GM12801 (cell line): ENCODE data around the gene MYLK.

ENCODE experiments used
- TF ChIP-seq, protein P1 (sequence below): IDR thresholded peaks from one replicate; pipeline ENCODE4 v1.5.1; 2011; ENCODE audit warnings: control low read depth; ENCODE audit not compliant: insufficient read length; ENCODE audit errors: extremely low read depth

MYLK gene

DNA sequence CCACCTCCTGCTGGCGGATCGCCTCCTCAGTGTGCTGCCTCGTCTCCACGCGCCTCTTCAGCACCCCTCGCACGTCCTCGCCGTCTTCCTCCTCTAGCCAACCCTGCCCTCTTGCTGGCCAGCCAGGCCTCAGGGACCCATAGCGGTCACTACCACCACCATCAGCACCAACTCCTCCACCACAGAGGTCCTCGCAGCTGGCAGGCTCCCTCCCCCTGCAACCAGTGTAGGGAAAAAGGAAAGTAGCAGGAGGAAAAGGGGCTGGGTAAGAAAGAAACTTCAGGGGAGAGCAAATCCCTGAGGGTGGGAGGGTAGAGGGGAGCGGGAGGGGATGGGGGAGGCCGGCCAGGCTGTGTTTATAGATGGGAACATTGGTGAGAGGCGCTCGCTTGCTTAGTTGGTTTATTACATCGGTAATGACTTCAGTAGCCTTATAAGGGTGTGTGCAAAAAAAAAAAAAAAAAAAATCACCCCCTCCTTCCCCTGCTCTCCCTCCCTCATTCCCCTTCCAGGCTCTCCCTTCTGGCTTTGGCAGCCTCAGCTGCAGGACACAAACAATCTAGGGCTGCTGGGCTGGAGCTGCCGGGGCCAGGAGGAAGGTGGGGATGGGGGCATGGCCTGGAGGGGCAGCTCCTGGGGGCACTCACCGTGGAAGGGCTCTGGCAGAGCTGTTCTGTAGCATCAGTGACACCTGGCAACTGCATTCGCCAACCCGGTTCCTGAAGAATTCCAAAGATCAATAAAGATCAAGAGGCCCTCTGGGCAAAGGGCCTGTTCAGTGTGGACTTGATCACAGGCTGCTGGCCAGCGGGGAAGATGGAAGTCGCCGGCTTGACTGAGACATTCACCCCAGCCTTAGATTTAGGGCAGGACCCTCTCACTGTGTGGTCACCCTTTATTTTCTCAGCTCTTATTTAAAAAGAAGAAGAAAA lies 183.1 kb downstream of the MYLK start:
- TF ChIP-seq, protein P1, sequence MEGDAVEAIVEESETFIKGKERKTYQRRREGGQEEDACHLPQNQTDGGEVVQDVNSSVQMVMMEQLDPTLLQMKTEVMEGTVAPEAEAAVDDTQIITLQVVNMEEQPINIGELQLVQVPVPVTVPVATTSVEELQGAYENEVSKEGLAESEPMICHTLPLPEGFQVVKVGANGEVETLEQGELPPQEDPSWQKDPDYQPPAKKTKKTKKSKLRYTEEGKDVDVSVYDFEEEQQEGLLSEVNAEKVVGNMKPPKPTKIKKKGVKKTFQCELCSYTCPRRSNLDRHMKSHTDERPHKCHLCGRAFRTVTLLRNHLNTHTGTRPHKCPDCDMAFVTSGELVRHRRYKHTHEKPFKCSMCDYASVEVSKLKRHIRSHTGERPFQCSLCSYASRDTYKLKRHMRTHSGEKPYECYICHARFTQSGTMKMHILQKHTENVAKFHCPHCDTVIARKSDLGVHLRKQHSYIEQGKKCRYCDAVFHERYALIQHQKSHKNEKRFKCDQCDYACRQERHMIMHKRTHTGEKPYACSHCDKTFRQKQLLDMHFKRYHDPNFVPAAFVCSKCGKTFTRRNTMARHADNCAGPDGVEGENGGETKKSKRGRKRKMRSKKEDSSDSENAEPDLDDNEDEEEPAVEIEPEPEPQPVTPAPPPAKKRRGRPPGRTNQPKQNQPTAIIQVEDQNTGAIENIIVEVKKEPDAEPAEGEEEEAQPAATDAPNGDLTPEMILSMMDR = no peak

DNA sequence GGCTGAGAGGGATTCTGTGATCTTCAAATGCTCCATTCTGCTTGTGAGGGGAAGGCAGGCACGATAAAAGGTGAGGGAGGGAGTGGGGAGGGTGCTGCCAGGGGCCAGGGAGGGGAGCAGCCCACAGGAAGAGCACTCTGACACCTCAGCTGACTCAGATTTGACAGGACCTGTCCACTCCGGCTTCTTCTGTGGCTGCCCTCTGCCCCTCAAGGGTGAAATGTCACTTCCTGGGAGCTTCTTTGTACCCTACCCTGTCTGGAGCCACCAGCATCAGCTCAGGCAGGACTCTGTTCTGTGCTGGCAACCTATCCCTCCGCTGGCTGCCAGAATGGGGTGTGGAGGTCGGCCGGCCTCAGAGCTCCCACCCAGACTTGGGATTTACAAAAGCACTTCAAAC lies 185.3 kb downstream of the MYLK start:
- TF ChIP-seq, protein P1 = no peak

DNA sequence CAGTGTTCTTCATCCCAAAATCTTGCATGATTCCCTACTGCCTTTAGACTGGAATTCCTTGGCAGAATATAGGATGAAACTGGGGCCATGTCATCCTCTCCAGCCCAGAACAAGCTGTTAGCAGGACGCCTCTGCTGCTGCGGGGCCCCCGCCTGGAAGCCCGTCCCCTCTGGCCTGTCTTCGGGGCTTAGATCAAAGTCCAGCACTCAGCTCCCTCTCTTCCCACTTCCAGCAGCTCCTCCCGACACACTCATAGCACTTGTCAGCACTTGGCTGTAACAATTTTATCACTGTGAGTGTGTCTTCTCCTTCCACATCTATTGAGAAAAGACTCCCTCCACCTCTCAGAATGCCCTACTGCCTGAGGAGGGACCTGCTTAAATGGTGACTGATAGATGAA lies 187.3 kb downstream of the MYLK start:
- TF ChIP-seq, protein P1 = no peak

DNA sequence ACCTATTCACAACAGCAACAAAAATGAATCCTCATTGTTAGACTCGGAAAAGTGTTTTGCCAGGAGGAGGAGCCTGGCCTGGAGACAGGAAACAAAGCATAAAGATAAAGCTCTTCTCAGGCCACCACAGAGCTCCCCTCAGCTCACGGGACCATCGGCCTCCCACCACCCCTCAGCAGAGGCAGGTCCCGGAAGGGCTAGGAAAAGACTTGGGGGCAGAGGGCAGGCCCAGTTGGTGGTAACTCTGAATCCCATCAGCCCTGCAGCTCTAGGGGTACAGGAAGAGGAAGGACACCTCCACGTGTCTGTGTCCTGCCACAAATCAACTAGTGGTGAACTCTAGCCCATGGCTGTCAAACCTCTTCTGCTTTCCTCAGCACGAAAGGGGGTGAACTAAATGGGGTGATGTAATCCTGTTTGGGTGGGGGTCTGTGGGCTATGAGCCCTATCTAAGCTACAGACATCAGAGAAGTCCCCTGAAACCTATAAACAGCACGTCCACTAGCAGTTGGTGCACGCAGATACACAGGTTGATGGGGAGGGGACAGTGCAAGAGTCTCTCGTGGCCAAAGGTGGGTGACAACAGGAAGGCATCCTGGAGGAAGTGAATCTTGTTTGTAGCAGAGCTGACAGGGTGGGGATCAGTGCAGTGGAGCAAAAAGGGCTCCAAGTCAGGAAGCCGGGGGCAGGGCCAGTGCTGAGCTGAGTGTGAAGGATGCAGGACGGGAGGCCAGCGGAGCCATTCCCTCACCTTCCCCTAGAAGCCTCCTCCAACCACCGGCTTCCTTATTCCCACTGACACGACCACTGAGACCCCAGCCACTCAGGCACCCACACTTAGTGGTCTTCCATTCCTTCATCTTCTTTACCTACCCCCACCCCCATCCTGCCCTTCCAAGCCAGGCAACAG lies 188.1 kb downstream of the MYLK start:
- TF ChIP-seq, protein P1 = no peak

DNA sequence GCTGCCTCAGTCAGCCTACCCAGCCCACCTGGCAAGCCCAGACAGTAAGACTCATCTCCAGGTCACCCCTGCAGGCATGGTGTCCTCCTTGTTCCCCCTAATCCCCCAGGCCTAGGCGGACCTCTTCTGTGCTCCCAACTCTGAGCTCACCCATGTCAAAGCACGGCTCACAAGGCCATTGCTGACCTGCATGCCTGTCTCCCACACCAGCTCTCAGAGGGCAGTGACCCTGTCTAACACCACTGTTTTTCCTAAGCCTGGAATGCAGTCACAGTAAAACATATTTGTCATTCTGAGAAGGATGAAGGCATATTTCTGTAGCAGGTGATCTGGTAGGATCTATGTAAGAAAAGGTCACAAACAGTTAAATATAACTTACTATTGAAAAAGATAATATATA lies 189.0 kb downstream of the MYLK start:
- TF ChIP-seq, protein P1 = no peak

DNA sequence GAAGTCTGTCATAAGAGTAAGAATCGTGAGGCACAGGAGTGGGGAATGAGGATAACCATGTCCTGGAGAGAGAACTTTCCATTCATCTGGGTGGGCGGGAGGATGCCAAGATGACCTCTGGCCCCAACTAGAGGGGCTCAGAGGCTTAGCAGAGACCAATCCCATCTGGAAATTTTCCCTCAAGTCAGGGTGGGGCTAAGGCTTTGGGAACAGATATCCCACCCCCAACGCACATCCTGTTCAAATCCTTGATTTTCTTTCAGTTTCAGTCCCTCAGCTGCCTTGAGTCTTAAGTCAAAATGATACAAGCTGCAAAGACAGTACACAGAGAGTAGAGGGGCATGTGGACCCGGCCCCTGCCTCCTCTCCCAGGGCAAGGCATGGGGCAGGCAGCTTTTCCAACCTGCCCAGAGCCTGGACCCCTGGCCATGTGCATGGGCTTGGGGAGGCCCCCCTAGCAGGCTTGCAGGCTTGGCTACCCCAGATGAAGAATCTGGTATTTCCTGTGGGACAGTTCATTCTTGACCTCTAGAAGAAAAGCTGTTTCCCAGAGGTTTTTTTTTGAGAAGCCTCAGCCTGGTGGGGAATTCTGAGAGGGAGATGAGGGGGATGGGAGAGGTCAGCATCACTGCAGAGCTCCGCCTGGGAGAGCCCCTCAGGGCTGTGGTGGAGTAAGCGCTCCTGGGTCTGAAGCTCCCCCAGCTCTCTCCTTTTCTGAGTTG lies 189.6 kb downstream of the MYLK start:
- TF ChIP-seq, protein P1 = no peak

DNA sequence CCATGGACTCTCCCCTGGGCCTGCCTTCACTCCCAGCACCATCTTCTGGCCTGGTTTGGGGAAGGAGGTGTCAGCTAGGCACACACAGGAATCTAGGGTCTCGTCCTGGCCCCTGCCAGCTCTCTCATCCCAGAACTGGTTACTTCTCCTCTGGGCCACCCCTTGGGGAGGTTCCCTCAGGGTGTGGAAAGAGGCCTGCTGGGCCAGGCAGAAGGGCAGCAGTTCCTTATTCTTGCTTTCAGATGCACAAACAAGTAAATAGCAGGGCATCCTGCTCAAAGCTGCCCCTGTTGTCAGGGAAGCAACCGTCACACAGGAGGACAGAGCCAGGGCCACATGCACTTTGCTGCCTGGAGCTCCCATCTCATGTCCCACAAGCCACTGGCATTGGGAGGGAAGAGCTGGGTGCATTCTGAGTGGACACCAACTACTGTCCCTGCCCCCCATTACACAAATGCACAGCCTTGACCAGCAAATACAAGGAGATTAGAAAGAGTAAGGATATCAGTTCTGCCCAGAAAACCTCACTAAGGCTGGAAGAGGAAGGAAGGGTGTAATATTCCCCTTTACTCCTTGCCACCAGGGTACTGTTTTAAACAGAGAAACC lies 190.4 kb downstream of the MYLK start:
- TF ChIP-seq, protein P1 = no peak
